Lower lobe of right lung (tissue), 2 donors: ENCODE measurements around the gene TRMT1L. TPM values are rescaled to one million over a fixed set of nuclear protein-coding genes. Genes with fewer than 3 reads are reported as not detected.

Experiments
- ATAC-seq, 2 donors: fragments of 200-7000 bp; cut with Tn5 transposase; one replicate each; pipeline ENCODE4 v1.9.1; 2020 to 2022; ENCODE audit warnings: mild to moderate bottlenecking in 2 of 2, moderate library complexity in 2 of 2
- DNase-seq: peaks from one replicate; pipeline ENCODE4 v3.0.0-alpha.2; 2020
- H3K27ac ChIP-seq: fragments of 200-600 bp; one replicate; pipeline ENCODE4 v1.8.0; 2022
- H3K27me3 ChIP-seq: fragments of 200-600 bp; one replicate; pipeline ENCODE4 v1.8.0; 2022; ENCODE audit warnings: low read depth
- H3K36me3 ChIP-seq: fragments of 200-600 bp; one replicate; pipeline ENCODE4 v1.8.0; 2022; ENCODE audit warnings: mild to moderate bottlenecking
- H3K4me1 ChIP-seq: fragments of 200-600 bp; one replicate; pipeline ENCODE4 v1.8.0; 2022
- H3K4me3 ChIP-seq: fragments of 200-600 bp; one replicate; pipeline ENCODE4 v1.8.0; 2022; ENCODE audit warnings: mild to moderate bottlenecking
- H3K9me3 ChIP-seq: fragments of 200-600 bp; one replicate; pipeline ENCODE4 v1.8.0; 2022
- intact Hi-C: fragments of 100-400 bp; cut with DNase I; formaldehyde crosslinking; loops from one replicate; pipeline ENCODE4 v1.11.0; 2022
- total RNA-seq: library from RNA; stranded (reverse); fragmentation: NEBNext Ultra II Directional; extraction: Animal tissue kit (Norgen Biotek cat#: 25700); gene quantifications from one replicate; pipeline ENCODE4 v1.2.1, GENCODE V29; 2021
- TF ChIP-seq, protein P1 (sequence below): fragments of 200-600 bp; IDR thresholded peaks from one replicate; pipeline ENCODE4 v1.8.0; 2022; ENCODE audit warnings: antibody characterized with exemption, mild to moderate bottlenecking
- donor health status: DM: no; HTN: yes; CAD: no; lungs with severe emphysema.

TRMT1L gene
- total RNA-seq, 1 donor from 2014 or later: 14.9 TPM

DNA sequence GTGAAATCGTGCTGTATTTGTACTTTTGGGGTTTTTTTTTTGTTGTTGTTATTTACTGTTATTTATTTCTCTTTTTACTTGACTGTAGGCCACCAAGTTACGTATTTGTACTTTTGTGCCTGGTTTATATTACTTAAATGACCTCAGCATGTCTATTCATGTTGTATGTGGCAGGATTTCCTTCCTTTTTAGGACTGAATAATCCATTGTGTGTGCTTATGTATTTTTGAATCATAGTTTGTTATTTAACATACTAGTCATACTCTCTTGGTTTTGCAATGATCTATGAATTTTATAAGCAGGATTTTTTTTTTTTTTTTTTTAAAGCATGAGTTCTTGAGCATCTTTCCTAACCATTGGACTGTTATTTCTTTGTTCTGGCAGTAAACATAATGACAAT is 60.2 kb downstream of the TRMT1L start:
- no peak overlapping the region for H3K4me3 ChIP-seq
- ATAC-seq: no peak
- H3K36me3 ChIP-seq: peaks cover 43% of the 10 kb centered on the region
- no peak for DNase-seq
- H3K4me1 ChIP-seq: no peaks in the 10 kb centered on the region
- TF ChIP-seq, protein P1, sequence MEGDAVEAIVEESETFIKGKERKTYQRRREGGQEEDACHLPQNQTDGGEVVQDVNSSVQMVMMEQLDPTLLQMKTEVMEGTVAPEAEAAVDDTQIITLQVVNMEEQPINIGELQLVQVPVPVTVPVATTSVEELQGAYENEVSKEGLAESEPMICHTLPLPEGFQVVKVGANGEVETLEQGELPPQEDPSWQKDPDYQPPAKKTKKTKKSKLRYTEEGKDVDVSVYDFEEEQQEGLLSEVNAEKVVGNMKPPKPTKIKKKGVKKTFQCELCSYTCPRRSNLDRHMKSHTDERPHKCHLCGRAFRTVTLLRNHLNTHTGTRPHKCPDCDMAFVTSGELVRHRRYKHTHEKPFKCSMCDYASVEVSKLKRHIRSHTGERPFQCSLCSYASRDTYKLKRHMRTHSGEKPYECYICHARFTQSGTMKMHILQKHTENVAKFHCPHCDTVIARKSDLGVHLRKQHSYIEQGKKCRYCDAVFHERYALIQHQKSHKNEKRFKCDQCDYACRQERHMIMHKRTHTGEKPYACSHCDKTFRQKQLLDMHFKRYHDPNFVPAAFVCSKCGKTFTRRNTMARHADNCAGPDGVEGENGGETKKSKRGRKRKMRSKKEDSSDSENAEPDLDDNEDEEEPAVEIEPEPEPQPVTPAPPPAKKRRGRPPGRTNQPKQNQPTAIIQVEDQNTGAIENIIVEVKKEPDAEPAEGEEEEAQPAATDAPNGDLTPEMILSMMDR: no peak
- intact Hi-C loops: no loop called here
- no peaks in the 10 kb centered on the region for H3K9me3 ChIP-seq
- H3K27ac ChIP-seq: no peak overlapping the region
- no peaks in the 10 kb centered on the region for H3K27me3 ChIP-seq

DNA sequence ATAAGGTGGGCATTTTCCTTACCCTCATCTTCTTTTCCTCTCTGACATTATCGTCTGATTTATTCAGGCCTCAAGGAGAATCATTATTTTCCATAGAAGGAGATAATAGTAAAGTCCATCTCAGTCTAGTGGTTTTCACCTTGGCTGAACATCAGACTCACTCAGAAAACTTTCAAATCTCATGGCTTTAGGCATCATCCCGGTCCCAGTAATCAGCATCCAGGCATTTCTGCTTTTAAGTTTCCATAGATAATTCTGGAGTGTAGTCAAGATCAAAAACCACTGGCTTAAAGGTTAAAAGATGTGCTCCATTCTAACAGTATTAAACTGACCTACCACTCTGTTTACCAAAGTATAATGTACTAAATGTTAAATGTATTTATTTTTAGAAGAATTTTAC is 62.0 kb downstream of the TRMT1L start:
- TF ChIP-seq, protein P1: no peak
- Histone ChIP-seq H3K27ac (no peak overlapping the region), H3K9me3 (no peaks in the 10 kb centered on the region), H3K27me3 (no peaks in the 10 kb centered on the region), H3K36me3 (peaks cover 27% of the 10 kb centered on the region), H3K4me1 (no peaks in the 10 kb centered on the region), H3K4me3 (no peak overlapping the region)
- intact Hi-C loops: no loop called here
- ATAC-seq (no peak), DNase-seq (no peak)

DNA sequence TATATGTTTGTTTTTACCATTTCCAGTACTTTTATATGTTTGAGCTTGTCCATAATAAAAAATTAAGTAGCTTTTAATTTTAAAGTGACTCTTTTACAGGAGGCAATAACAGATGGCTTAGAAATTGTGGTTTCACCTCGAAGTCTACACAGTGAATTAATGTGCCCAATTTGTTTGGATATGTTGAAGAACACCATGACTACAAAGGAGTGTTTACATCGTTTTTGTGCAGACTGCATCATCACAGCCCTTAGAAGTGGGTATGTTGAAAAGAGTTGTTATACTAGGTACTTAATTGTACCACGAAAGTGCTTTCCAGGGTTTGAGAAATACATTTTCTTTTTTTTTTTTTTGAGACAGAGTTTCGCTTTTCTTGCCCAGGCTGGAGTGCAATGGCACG is 65.3 kb downstream of the TRMT1L start:
- Histone ChIP-seq H3K9me3 (no peaks in the 10 kb centered on the region), H3K36me3 (peaks cover 34% of the 10 kb centered on the region), H3K4me1 (no peaks in the 10 kb centered on the region), H3K27me3 (no peaks in the 10 kb centered on the region), H3K4me3 (no peak overlapping the region), H3K27ac (no peak overlapping the region)
- TF ChIP-seq, protein P1: no peak
- intact Hi-C loops: no loop called here
- DNase-seq: no peak
- ATAC-seq: no peak

DNA sequence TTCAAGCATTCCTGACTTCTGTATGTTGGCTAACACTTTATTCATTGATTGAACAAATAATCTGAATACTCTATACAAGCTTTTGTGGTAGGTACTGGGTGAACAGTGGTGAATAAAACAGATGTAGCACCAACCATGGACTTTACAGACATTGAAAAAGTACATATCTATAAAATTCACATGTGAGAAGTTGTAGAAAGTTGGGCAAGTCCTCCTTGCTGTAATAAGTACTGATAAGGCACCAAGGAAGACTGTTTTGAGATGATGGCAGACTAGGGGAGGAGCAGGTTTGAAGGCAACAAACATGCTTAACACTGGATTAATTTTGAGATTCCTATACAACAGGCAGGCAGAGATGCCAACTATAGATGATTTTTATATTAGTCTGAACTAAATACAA is 69.0 kb downstream of the TRMT1L start:
- intact Hi-C loops: no loop called here
- ATAC-seq (no peak), DNase-seq (no peak)
- H3K4me1 ChIP-seq: no peaks in the 10 kb centered on the region
- H3K27me3 ChIP-seq: no peaks in the 10 kb centered on the region
- TF ChIP-seq, protein P1: no peak
- H3K4me3 ChIP-seq: no peak overlapping the region
- H3K9me3 ChIP-seq: no peaks in the 10 kb centered on the region
- H3K36me3 ChIP-seq: peaks cover 26% of the 10 kb centered on the region
- H3K27ac ChIP-seq: no peak overlapping the region

DNA sequence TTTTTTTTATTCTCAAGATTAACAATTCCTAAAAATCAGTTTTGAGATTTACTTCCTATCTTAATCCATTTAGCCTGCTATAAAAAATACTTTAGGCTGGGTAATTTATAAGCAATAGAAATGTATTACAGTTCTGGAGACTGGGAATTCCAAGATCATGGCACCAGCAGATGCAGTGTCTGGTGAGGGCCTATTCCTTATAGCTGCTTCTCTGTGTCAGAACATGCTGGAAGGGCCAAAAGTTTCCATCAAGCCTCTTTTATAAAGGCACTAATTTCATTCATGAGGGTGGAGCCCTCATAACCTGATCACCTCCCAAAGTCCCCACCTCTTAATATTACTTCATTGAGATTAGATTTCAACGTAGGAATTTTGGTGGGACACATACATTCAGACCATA is 69.7 kb downstream of the TRMT1L start:
- Histone ChIP-seq H3K4me3 (no peak overlapping the region), H3K4me1 (no peaks in the 10 kb centered on the region), H3K27ac (no peak overlapping the region), H3K27me3 (no peaks in the 10 kb centered on the region), H3K36me3 (peaks cover 24% of the 10 kb centered on the region), H3K9me3 (no peaks in the 10 kb centered on the region)
- intact Hi-C loops: no loop called here
- DNase-seq: no peak
- TF ChIP-seq, protein P1: no peak
- no peak for ATAC-seq

DNA sequence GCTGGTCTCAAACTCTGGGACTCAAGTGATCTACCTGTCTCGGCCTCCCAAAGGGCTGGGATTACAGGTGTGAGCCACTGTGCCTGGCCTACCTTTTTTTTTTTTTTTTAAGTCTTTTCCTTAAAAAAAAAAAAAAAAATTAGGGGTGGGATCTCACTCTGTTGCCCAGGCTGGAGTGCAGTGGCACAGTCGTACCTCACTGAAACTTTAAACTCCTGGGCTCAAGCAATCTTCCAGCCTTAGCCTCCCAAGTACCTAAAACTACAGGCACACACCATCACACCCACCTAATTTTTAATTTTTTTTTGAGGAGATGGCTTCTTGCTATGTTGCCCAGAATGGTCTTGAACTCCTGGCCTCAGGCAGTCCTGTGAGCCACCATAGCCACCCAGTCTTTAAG is 72.9 kb downstream of the TRMT1L start:
- Histone ChIP-seq H3K36me3 (peaks cover 14% of the 10 kb centered on the region), H3K27ac (no peak overlapping the region), H3K9me3 (no peaks in the 10 kb centered on the region), H3K4me3 (no peak overlapping the region), H3K4me1 (no peaks in the 10 kb centered on the region), H3K27me3 (no peaks in the 10 kb centered on the region)
- TF ChIP-seq, protein P1: no peak
- DNase-seq: no peak
- no peak for ATAC-seq
- intact Hi-C loops: no loop called here
